Vagina (tissue), 2 donors: ENCODE results near the gene PSEN1. TPM values are rescaled to one million over a fixed set of nuclear protein-coding genes. Genes with fewer than 3 reads are reported as not detected.

Source experiments
- DNase-seq, 2 donors: peaks; one replicate each; pipeline ENCODE4 v3.0.0-alpha.2; 2017; ENCODE audit errors: extremely low spot score in 2 of 2
- H3K27ac ChIP-seq: fragments of 200-600 bp; sonication (generic); one replicate; pipeline ENCODE4 v1.5.1; 2019
- H3K27me3 ChIP-seq: fragments of 200-600 bp; sonication (generic); one replicate; pipeline ENCODE4 v1.5.1; 2019
- H3K36me3 ChIP-seq, 2 donors: fragments of 200-600 bp; sonication (generic); one replicate each; pipeline ENCODE4 v1.5.1; 2017 to 2019
- H3K4me1 ChIP-seq: fragments of 200-600 bp; sonication (generic); one replicate; pipeline ENCODE4 v1.5.1; 2019
- H3K4me3 ChIP-seq, 2 donors: fragments of 200-600 bp; sonication (generic); 1 replicate in 1 of 2; 2 replicates in 1 of 2; pipeline ENCODE4 v1.5.1; 2016 to 2019
- H3K9me3 ChIP-seq: fragments of 200-600 bp; sonication (generic); one replicate; pipeline ENCODE4 v1.5.1; 2019
- POLR2A ChIP-seq, 2 donors: fragments of 450-650 bp; IDR thresholded peaks; one replicate each; pipeline ENCODE4 v1.6.1; 2017; ENCODE audit warnings: antibody characterized with exemption in 2 of 2, mild to moderate bottlenecking in 2 of 2, moderate library complexity in 2 of 2
- POLR2AphosphoS5 ChIP-seq, 2 donors: sonication (generic); formaldehyde crosslinking; IDR thresholded peaks; one replicate each; pipeline ENCODE4 v1.9.0; 2017; ENCODE audit warnings: antibody characterized with exemption in 2 of 2, mild to moderate bottlenecking in 2 of 2, low read depth in 1 of 2; ENCODE audit not compliant: insufficient read depth in 1 of 2
- intact Hi-C: fragments of 100-400 bp; cut with DNase I; formaldehyde crosslinking; loops from one replicate; pipeline ENCODE4 v1.15.1; 2023
- total RNA-seq: library from RNA; depleted of rRNA; stranded (reverse); fragments of >200 nt; gene quantifications from one replicate; pipeline ENCODE4 v1.2.3, GENCODE V29; 2016
- TF ChIP-seq, protein P1 (sequence below), 3 experiments: fragments of 450-650 bp in 2 of 3; fragments of 200-600 bp in 1 of 3; sonication (generic) in 1 of 3; IDR thresholded peaks; one replicate each; pipeline ENCODE4 v1.5.1; 2017 to 2019; ENCODE audit warnings: antibody characterized with exemption in 3 of 3, mild to moderate bottlenecking in 2 of 3, moderate library complexity in 2 of 3

Gene PSEN1
- total RNA-seq, 1 donor from 2014 or later, result 47.1 TPM

DNA sequence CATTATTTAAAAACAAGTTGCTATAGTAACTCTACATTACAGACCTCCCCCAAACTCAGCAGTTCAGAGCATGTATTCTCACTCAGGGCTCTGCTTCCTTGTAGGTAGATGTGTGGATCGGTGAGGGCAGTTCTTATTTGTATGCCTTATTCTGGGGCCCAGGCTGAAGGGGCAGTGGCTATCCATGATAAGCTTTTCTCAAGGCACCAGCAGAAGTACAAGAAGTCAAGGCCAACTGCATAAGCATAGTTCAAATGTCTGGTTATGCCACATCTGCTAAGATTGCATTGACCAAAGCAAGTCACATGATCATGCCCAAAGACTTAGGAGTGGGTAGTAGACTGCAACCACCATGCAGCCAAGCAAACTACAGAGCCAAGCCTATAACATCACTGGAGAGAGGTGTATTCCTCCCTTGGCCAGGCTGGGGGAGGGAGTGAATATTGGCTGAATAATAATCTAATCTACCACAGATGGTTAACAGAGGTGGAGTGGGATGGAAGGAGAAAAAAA lies 4.6 kb downstream of the PSEN1 start:
- no peaks in the 10 kb centered on the region for H3K9me3 ChIP-seq

GRCh38 chr14:73142216-73142615 lies 5.9 kb downstream of the PSEN1 start:
- Histone ChIP-seq H3K4me1 (peaks cover 48% of the 10 kb centered on the region), H3K9me3 (no peaks in the 10 kb centered on the region), H3K36me3 (no peaks in the 10 kb centered on the region), H3K27ac (no peak overlapping the region), H3K4me3 (no peak overlapping the region), H3K27me3 (no peaks in the 10 kb centered on the region)
- TF ChIP-seq, protein P1, sequence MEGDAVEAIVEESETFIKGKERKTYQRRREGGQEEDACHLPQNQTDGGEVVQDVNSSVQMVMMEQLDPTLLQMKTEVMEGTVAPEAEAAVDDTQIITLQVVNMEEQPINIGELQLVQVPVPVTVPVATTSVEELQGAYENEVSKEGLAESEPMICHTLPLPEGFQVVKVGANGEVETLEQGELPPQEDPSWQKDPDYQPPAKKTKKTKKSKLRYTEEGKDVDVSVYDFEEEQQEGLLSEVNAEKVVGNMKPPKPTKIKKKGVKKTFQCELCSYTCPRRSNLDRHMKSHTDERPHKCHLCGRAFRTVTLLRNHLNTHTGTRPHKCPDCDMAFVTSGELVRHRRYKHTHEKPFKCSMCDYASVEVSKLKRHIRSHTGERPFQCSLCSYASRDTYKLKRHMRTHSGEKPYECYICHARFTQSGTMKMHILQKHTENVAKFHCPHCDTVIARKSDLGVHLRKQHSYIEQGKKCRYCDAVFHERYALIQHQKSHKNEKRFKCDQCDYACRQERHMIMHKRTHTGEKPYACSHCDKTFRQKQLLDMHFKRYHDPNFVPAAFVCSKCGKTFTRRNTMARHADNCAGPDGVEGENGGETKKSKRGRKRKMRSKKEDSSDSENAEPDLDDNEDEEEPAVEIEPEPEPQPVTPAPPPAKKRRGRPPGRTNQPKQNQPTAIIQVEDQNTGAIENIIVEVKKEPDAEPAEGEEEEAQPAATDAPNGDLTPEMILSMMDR (IDR thresholded peaks at IDR 0.05), result no peak
- TF ChIP-seq POLR2A (IDR thresholded peaks at IDR 0.05) (no peak), POLR2AphosphoS5 (IDR thresholded peaks at IDR 0.05; ENCODE audit: insufficient read depth in 1 of 2, low read depth in 1 of 2) (no peak)
- intact Hi-C loops, result no loop called here
- DNase-seq, result no peak

More for the DNA sequence above, 4.6 kb downstream of the PSEN1 start:
- intact Hi-C loops, result no loop called here
- H3K4me1 ChIP-seq, result peaks cover 42% of the 10 kb centered on the region
- TF ChIP-seq POLR2AphosphoS5 (IDR thresholded peaks at IDR 0.05; ENCODE audit: insufficient read depth in 1 of 2, low read depth in 1 of 2) (no peak), POLR2A (IDR thresholded peaks at IDR 0.05) (no peak)
- TF ChIP-seq, protein P1 (IDR thresholded peaks at IDR 0.05), result no peak
- no peak overlapping the region for H3K4me3 ChIP-seq
- no peaks in the 10 kb centered on the region for H3K36me3 ChIP-seq
- no peak for DNase-seq
- H3K27ac ChIP-seq, result no peak overlapping the region
- no peaks in the 10 kb centered on the region for H3K27me3 ChIP-seq

GRCh38 chr14:73143003-73143402 lies 6.7 kb downstream of the PSEN1 start:
- DNase-seq, result no peak
- H3K9me3 ChIP-seq, result no peaks in the 10 kb centered on the region
- peaks cover 0 to 4% of the 10 kb centered on the region in 2 donors for H3K36me3 ChIP-seq
- no peak for TF ChIP-seq POLR2A (IDR thresholded peaks at IDR 0.05)
- TF ChIP-seq, protein P1 (IDR thresholded peaks at IDR 0.05), result no peak
- no peak for TF ChIP-seq POLR2AphosphoS5 (IDR thresholded peaks at IDR 0.05; ENCODE audit: insufficient read depth in 1 of 2, low read depth in 1 of 2)
- intact Hi-C loops, result no loop called here
- peaks cover 40% of the 10 kb centered on the region for H3K4me1 ChIP-seq
- no peak overlapping the region for H3K4me3 ChIP-seq
- no peaks in the 10 kb centered on the region for H3K27me3 ChIP-seq
- H3K27ac ChIP-seq, result no peak overlapping the region

DNA sequence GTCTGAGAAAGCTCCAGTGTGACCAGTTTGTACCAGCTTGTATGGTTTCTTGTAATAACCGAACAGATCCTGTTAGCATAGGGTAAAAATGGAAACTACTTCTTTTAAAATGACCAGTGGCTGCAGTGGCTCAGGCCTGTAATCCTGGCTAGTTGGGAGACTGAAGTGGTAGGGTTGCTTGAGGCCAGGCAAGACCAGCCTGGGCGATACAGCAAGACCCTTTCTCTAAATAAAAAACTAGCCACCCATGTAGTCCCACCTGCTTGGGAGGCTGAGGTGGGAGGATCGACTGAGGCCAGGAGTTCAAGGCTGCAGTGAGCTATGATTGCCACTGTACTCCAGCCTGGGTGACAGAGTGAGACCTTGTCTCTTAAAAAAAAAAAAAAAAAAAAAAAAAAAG lies 7.3 kb downstream of the PSEN1 start:
- intact Hi-C loops, result no loop called here
- DNase-seq, result no peak

DNA sequence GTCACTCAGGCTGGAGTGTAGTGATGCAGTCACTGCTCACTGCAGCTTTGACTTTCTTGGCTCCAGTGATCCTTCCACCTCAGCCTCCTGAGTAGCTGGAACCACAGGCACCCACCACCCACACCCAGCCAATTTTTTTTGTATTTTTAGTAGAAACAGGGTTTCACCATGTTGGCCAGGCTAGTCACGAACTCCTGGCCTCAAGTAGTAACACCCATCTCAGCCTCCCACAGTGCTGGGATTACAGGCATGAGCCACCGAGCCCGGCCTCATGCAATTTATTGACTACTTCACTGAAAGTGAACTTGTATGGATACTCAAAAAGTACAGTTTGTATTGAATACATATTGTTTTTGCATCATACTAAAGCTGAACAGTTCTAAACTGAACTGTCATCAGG lies 9.1 kb downstream of the PSEN1 start:
- H3K4me3 ChIP-seq, result no peak overlapping the region
- no peak for TF ChIP-seq POLR2A (IDR thresholded peaks at IDR 0.05)
- no peak for TF ChIP-seq POLR2AphosphoS5 (IDR thresholded peaks at IDR 0.05; ENCODE audit: insufficient read depth in 1 of 2, low read depth in 1 of 2)
- TF ChIP-seq, protein P1 (IDR thresholded peaks at IDR 0.05), result no peak
- H3K4me1 ChIP-seq, result peaks cover 33% of the 10 kb centered on the region
- DNase-seq, result no peak
- no peaks in the 10 kb centered on the region for H3K27me3 ChIP-seq
- intact Hi-C loops, result no loop called here
- H3K9me3 ChIP-seq, result no peaks in the 10 kb centered on the region
- H3K36me3 ChIP-seq, result peaks cover 0 to 20% of the 10 kb centered on the region in 2 donors
- no peak overlapping the region for H3K27ac ChIP-seq

More for the DNA sequence above, 7.3 kb downstream of the PSEN1 start:
- no peaks in the 10 kb centered on the region for H3K9me3 ChIP-seq
- peaks cover 0 to 10% of the 10 kb centered on the region in 2 donors for H3K36me3 ChIP-seq
- no peak for TF ChIP-seq POLR2AphosphoS5 (IDR thresholded peaks at IDR 0.05; ENCODE audit: insufficient read depth in 1 of 2, low read depth in 1 of 2)
- TF ChIP-seq POLR2A (IDR thresholded peaks at IDR 0.05), result no peak
- TF ChIP-seq, protein P1 (IDR thresholded peaks at IDR 0.05), result no peak
- H3K4me1 ChIP-seq, result peaks cover 35% of the 10 kb centered on the region
- no peak overlapping the region for H3K27ac ChIP-seq
- H3K27me3 ChIP-seq, result no peaks in the 10 kb centered on the region
- H3K4me3 ChIP-seq, result no peak overlapping the region
